Small intestine (tissue), 7 donors: ENCODE data around the gene KRTDAP. TPM values are rescaled to one million over a fixed set of nuclear protein-coding genes. Genes with fewer than 3 reads are reported as not detected.

Experiments
- DNase-seq, 2 donors: peaks; one replicate each; pipeline versions ENCODE4 v3.0.0 to v3.0.0-alpha.2; 2013
- FAIRE-seq: peaks from 2 replicates; lab custom pipeline; 2012; peaks lifted over from hg19 to GRCh38; lab: Jason Lieb, UNC
- H3K27ac ChIP-seq, 3 donors: one replicate each; pipeline ENCODE4 v1.5.1; 2013; ENCODE audit warnings: low read length in 2 of 3, mild to moderate bottlenecking in 2 of 3, control low read depth in 1 of 3, inconsistent platforms in 1 of 3, low read depth in 1 of 3, moderate library complexity in 1 of 3
- H3K27me3 ChIP-seq, 3 donors: one replicate each; pipeline ENCODE4 v1.6.1; 2013; ENCODE audit warnings: low read length in 3 of 3, inconsistent platforms in 1 of 3; ENCODE audit not compliant: control insufficient read depth in 3 of 3, insufficient read depth in 3 of 3
- H3K36me3 ChIP-seq, 3 donors: one replicate each; pipeline ENCODE4 v1.6.1; 2013; ENCODE audit warnings: low read length in 3 of 3, inconsistent platforms in 1 of 3, low read depth in 1 of 3, mild to moderate bottlenecking in 1 of 3, moderate library complexity in 1 of 3; ENCODE audit not compliant: control insufficient read depth in 3 of 3, insufficient read depth in 2 of 3
- H3K4me1 ChIP-seq, 3 donors: one replicate each; pipeline ENCODE4 v1.6.1; 2013; ENCODE audit warnings: low read length in 2 of 3, inconsistent platforms in 1 of 3, low read depth in 1 of 3, mild to moderate bottlenecking in 1 of 3, moderate library complexity in 1 of 3; ENCODE audit not compliant: control insufficient read depth in 3 of 3, insufficient read depth in 2 of 3
- H3K4me3 ChIP-seq, 3 donors: one replicate each; pipeline ENCODE4 v1.5.1; 2013; ENCODE audit warnings: low read length in 3 of 3, control low read depth in 1 of 3, inconsistent platforms in 1 of 3, low read depth in 1 of 3, mild to moderate bottlenecking in 1 of 3, moderate library complexity in 1 of 3
- H3K9me3 ChIP-seq, 2 donors: one replicate each; pipeline ENCODE4 v1.6.1; 2013; ENCODE audit warnings: low read depth in 1 of 2, low read length in 1 of 2; ENCODE audit not compliant: control insufficient read depth in 2 of 2, insufficient read depth in 1 of 2
- WGBS, 3 donors: extraction: QIAGEN DNeasy Blood & Tissue Kit; methylation state at CpG; one replicate each; pipeline ENCODE4 v1.1.7; 2013; 5-methylcytosine and 5-hydroxymethylcytosine counted together
- polyA plus RNA-seq, 4 donors: library from polyadenylated mRNA; stranded (reverse) in 3 of 4; unstranded in 1 of 4; fragments of 200-250 nt in 3 of 4; fragments of 120-200 nt in 1 of 4; gene quantifications; one replicate each; pipeline versions ENCODE4 v1.2.1 to v1.2.3, GENCODE V29; 2013
- donor health status: healthy with polysubstance abuse.
- donor health status: control.
- donor health status: control.
- donor health status: Bipolar disorder and iron deficiency.
- donor health status: healthy.

Gene KRTDAP
- polyA plus RNA-seq, 4 donors = 0.37 TPM; not detected in 3

GRCh38 chr19:35438096-35438495 is 52.2 kb downstream of the KRTDAP start:
- Histone ChIP-seq H3K27me3 (no peaks in the 10 kb centered on the region), H3K27ac (no peak overlapping the region), H3K36me3 (no peaks in the 10 kb centered on the region), H3K4me1 (peaks cover 3 to 35% (median 21%) of the 10 kb centered on the region in 3 donors), H3K9me3 (no peaks in the 10 kb centered on the region), H3K4me3 (no peak overlapping the region)
- WGBS, 3 donors = 82 to 94% (median 84%) methylated on average over 5 of the region's 5 CpGs
- DNase-seq = no peak
- no peak for FAIRE-seq

DNA sequence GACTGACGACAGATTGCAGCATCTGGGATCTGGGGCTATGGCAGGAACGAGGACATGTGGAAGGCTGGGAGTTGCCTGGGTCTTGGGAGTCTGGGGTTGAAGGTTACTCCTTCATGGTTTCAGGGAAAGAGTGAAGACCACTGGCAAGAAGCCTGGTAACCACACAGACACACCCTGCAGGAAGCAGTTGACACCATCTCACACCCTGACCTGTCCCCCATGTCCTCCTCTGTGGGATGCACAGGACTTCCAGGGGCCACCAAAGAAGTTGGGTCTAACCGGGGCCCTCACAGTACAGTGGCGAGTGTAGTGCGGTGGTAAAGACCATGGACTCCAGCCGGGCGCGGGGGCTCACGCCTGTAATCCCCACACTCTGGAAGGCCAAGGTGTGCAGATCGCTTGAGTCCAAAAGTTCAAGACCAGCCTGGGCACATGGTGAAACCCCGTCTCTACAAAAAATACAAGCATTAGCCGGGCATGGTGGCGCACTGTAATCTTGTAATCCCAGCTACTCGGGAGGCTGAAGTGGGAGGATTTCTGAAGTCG is 52.8 kb downstream of the KRTDAP start:
- no peak for DNase-seq
- WGBS, 3 donors = 78 to 82% (median 81%) methylated on average over 15 of the region's 15 CpGs
- Histone ChIP-seq H3K36me3 (peaks cover 0 to 4% (median 0%) of the 10 kb centered on the region in 3 donors), H3K27ac (peak overlapping the region in 2 of 3 donors; percentile 66 to 91), H3K27me3 (no peaks in the 10 kb centered on the region), H3K9me3 (no peaks in the 10 kb centered on the region), H3K4me3 (no peak overlapping the region), H3K4me1 (peaks cover 3 to 35% (median 21%) of the 10 kb centered on the region in 3 donors)
- no peak for FAIRE-seq

Other genes starting within 250 kb of the KRTDAP start
- gene LSR, start 241.5 kb downstream of the KRTDAP start, polyA plus RNA-seq = 100 to 1,000 TPM in 2 of 4 donors, 10 to 100 TPM in 2; 51.6 to 136 (median 98.7) TPM
- 100 to 1,000 TPM in 2 of 4 donors, 10 to 100 TPM in 2; 74.7 to 127 (median 109) TPM for gene USF2, start 221.5 kb downstream of the KRTDAP start, polyA plus RNA-seq
- under 1 TPM in 2 of 4 donors, not detected in 2; 0.01 to 0.18 TPM for gene HAMP, start 207.9 kb downstream of the KRTDAP start, polyA plus RNA-seq
- gene MAG, start 198.3 kb downstream of the KRTDAP start, polyA plus RNA-seq = under 1 TPM in 1 of 4 donors, not detected in 3; 0.07 TPM
- gene CD22, start 161.3 kb downstream of the KRTDAP start, polyA plus RNA-seq = 1 to 10 TPM in 3 of 4 donors, under 1 TPM in 1; 0.81 to 5.0 (median 2.2) TPM
- gene FFAR1, start 142.6 kb downstream of the KRTDAP start, polyA plus RNA-seq = under 1 TPM in 2 of 4 donors, not detected in 2; 0.18 to 0.74 TPM
- gene FFAR3, start 132.0 kb downstream of the KRTDAP start, polyA plus RNA-seq = 1 to 10 TPM in 1 of 4 donors, under 1 TPM in 1, not detected in 2; 0.50 to 1.0 TPM
- under 1 TPM in 2 of 4 donors, not detected in 2; 0.06 to 0.15 TPM for gene GPR42, start 119.4 kb downstream of the KRTDAP start, polyA plus RNA-seq
- gene FFAR2, start 42.2 kb downstream of the KRTDAP start, polyA plus RNA-seq = 1 to 10 TPM in 1 of 4 donors, under 1 TPM in 3; 0.54 to 3.7 (median 0.81) TPM
- gene DMKN, start 23.2 kb upstream of the KRTDAP start, polyA plus RNA-seq = 10 to 100 TPM in 1 of 4 donors, 1 to 10 TPM in 2, not detected in 1; 4.7 to 36.9 (median 7.6) TPM
- 1 to 10 TPM in 1 of 4 donors, under 1 TPM in 2, not detected in 1; 0.07 to 1.8 (median 0.54) TPM for gene SBSN, start 37.8 kb upstream of the KRTDAP start, polyA plus RNA-seq
- gene GAPDHS, start 43.0 kb upstream of the KRTDAP start, polyA plus RNA-seq = not detected
- gene TMEM147, start 55.2 kb upstream of the KRTDAP start, polyA plus RNA-seq = 100 to 1,000 TPM in 1 of 4 donors, 10 to 100 TPM in 3; 40.3 to 149 (median 77.5) TPM
- gene ATP4A, start 73.2 kb upstream of the KRTDAP start, polyA plus RNA-seq = under 1 TPM in 1 of 4 donors, not detected in 3; 0.36 TPM
- gene PMIS2, start 95.7 kb upstream of the KRTDAP start, polyA plus RNA-seq = not detected
- gene HAUS5, start 122.3 kb upstream of the KRTDAP start, polyA plus RNA-seq = 10 to 100 TPM in 1 of 4 donors, 1 to 10 TPM in 2, under 1 TPM in 1; 0.67 to 12.6 (median 5.5) TPM
- 10 to 100 TPM; 59.7 to 71.5 (median 64.9) TPM for gene RBM42, start 138.6 kb upstream of the KRTDAP start, polyA plus RNA-seq
- 1 to 10 TPM; 2.1 to 7.3 (median 4.2) TPM for gene ETV2, start 151.3 kb upstream of the KRTDAP start, polyA plus RNA-seq
- 1,000 to 10,000 TPM in 3 of 4 donors, 100 to 1,000 TPM in 1; 326 to 2,391 (median 1,554) TPM for gene COX6B1, start 157.9 kb upstream of the KRTDAP start, polyA plus RNA-seq
- gene UPK1A, start 176.1 kb upstream of the KRTDAP start, polyA plus RNA-seq = under 1 TPM in 1 of 4 donors, not detected in 3; 0.07 TPM
- gene ZBTB32, start 214.1 kb upstream of the KRTDAP start, polyA plus RNA-seq = under 1 TPM in 2 of 4 donors, not detected in 2; 0.22 to 0.35 TPM
- gene KMT2B, start 227.5 kb upstream of the KRTDAP start, polyA plus RNA-seq = 10 to 100 TPM; 21.6 to 47.9 (median 26.3) TPM